SKM-1 treated with dmso at 0.1 percent for 144 hours (cell line): ENCODE measurements around the gene WWC1.

Experiments
- DNase-seq: peaks from one replicate; lab custom pipeline; 2025; ENCODE audit not compliant: unreplicated experiment; lab: John Stamatoyannopoulos, UW

The WWC1 gene

DNA sequence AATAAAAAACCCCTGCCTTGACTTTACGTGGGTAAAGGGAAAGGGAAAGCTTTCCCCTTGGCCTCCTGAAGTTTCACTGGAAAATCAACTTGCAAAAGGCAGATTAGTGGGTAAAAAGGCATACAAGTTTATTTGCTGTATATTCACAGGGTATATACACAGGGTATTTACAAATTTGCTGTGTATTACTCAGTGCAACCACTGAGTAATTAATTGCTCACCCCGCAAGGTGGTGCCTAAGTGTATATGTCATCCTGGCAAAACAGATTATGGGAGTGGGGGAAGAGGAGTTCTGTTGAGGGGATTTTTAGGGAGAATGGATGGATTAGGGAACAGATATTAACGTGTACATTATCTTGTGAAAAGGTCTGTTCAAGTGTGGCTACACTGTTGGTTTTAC lies 187.7 kb downstream of the WWC1 start:
- no peak for DNase-seq

DNA sequence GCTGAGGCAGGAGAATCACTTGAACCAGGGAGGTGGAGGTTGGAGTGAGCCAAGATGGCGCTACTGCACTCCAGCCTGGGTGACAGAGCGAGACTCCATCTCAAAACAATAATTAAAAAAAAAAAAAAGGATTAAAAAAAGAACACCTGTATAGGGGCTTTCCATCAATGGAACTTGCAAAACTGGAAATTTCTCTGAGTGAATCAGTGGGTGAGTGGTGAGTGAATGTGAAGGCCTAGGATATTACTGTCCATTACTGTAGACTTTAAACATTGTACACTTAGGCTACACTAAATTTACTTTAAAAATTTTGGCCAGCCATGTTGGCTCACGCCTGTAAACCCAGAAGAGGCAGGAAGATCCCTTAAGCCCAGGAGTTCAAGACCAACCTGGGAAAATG lies 189.2 kb downstream of the WWC1 start:
- DNase-seq, result no peak

DNA sequence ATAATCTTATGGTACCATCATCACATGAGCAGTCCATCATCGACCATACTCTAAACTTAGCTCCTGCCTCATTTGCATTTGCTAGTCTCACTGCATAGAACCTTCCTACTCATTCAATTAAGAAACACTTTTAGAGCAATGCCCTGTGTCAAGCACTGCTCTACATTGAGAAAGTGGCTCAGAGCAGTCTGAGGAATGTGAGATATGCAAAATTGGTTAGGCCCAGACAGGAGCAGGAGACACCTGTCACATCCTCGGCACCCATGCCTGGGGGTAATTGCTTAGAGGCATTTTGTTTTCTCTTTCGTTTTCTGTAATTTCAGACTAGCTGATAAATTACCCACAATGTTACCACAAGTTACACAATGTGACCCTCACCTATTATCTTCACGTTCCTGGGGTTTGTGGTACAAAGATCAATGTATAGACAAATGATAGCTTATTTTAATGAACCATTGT lies 189.9 kb downstream of the WWC1 start:
- DNase-seq, result no peak

DNA sequence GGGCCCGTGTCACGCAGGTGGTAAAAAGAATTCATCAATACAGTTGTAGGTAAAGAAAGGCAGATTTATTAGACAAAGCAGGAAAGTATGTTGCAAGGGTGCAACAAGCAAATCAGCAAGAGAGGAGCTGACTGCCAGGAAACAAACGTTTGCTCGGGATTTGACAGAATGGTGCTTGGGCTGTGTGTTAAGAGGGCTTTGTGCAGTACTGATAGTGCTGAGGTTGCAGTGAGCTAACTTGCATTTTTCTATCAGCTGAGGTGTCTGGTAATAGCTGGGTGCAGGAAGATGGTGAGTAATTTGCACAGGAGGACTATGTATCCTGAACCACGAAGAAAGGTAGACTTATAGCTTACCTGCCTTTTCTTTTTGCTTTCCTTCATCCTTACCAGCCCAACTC lies 190.9 kb downstream of the WWC1 start:
- no peak for DNase-seq

DNA sequence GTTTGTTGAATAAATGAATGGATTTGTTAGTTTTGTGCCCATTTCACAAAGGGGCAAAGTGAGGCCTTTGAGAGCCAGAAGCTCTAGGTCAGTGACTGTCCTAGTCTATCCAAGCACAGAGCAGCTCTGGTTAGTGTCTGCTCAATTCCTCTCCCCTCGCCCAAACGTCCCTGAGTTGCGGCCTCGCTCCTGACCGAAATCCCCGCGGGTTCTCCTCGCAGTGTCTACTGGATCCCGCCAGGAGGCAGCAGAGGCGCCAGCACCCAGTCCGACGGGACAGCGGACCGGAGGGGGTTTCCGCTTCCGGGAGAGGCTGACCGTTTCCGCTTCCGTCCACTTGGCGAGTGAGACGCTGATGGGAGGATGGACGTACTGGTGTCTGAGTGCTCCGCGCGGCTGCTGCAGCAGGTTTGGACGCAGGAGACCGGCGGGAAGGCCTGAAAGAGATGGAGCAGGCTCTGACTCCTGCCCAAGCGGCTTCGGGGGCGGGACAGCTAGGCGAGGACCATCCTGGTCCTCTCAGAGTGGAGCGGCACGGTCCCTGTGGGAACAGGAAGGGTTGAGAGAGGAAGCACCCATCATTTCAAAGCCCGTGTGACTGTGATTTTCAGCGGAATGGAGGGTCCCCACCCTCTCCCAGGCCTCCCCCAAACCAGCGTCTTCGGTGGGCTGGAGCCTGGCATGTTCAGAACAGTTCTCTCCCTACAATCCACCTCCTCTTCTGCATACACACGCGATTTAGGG lies 194.9 kb downstream of the WWC1 start, which contains the start of gene RARS1:
TSS of gene RARS1 (plus strand) at position 336 of the 744 bp plus-strand sequence. CDS start at position 364, 28 bp downstream.
- DNase-seq, result peak; percentile 81

DNA sequence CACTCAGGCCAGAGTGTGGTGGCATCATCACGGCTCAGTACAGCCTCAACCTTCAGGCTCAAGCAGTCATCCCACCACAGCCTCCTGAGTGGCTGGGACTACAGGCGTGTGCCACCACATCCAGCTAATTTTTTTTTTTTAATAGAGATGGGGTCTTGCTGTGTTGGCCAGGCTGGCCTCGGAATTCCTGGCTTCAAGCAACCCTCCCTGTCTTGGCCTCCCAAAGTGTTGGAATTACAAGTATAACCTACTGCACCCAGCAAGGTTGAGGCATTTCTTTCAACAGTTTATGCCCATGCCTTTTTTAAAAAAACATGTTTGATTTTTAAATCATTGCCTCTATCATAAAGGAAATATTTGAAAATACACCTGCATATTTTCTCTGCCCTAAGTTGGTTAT lies 197.6 kb downstream of the WWC1 start:
- DNase-seq, result no peak

DNA sequence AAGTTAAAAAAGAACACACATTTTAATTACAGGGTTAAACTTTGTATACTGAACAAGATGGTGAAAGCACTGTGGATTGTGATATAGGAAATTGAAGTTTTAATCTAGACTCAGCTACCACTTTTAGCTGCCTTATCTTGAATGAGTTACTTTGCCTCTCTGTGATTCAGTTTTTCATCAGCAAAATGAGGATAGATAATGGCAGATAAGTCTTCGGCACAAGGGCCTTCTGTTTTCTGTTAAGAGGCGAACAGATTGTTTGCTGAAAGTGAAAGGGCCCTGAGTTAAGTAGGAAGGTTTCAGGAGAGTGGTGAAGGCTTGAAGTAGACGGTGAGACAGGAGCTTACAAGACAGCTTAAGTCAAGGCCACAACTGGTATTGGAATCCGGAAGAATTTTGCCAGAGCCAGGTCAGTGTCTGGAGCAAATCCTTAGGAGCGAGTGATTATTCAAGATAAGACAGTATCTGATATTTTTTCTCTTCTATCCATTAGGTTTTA lies 202.7 kb downstream of the WWC1 start:
- DNase-seq, result no peak

DNA sequence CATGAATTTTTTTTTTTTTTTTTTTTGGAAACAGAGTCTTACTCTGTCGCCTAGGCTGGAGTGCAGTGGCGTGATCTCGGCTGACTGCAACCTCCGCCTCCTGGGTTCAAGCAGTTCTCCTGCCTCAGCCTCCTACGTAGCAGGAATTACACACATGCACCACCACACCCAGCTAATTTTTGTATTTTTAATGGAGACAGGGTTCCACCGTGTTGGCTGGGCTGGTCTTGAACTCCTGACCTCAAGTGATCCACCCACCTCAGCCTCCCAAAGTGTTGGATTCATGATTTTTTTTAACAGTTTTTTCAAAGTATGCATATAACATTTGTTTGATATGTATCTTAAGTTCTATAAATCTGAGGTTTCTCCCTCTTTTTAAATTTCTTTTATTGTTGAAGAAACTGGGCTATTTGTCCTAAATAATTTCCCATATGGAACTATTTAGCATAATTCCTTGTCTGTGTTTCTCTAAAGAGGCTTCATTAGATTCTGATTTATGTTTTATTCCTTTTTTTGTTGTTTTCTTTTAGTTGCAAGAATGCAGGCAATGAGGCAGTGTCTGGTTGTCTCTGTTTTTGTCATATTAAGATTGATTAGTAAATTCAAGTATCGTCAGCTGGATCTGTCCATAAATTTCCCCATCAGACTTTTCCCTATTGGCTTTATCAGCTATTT lies 211.3 kb downstream of the WWC1 start:
- no peak for DNase-seq

DNA sequence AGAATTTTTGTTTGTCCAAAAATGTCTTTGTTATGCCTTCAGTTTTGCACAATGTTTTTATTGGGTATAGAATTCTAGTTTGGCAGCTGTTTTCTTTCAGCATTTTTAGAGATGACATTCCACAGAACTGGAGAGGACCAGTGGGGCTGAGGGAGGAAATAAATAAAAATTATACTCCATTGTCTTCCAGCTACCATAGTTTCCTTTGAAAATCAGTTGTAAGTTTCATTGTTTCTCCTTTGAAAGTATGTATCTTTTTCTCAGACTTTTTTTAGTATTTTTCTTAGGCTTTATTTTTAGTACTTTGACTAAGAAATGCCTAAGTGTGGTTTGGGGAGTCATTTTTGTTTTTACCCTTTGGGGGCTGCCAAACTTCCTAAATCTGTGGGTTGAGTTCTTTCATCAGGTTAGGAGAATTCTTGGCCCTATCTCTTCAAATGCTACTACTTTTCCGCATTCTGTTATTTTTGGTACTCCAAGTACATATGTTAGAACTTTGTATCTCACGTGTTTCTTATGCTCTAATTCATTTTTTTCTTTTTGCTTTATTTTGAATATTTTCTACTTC lies 222.5 kb downstream of the WWC1 start:
- no peak for DNase-seq
